ENCODE results near the gene KCNH6.

- TF ChIP-seq CTCF (IDR thresholded peaks at IDR 0.05): no peak
- no peak for TF ChIP-seq RAD21 (IDR thresholded peaks at IDR 0.05; ENCODE audit: low read length)
- TF ChIP-seq NRF1 (IDR thresholded peaks at IDR 0.05; ENCODE audit: low read depth, low read length): no peak
- no peak for TF ChIP-seq MXI1 (IDR thresholded peaks at IDR 0.05; ENCODE audit: low read depth, low read length)
- TF ChIP-seq ELF1 (IDR thresholded peaks at IDR 0.05): no peak
These were observed 41.4 kb downstream of the KCNH6 start for GRCh38 chr17:63564562-63564961.

All from SK-N-SH (cell line).